Neural progenitor cell (in vitro differentiated cells): Measurements from ENCODE around the gene COL20A1. TPM values are rescaled to one million over a fixed set of nuclear protein-coding genes. Genes with fewer than 3 reads are reported as not detected.

Experiments used
- DNase-seq: peaks from one replicate; pipeline ENCODE4 v3.0.0-alpha.2; 2016; ENCODE audit warnings: low spot score
- H2AFZ ChIP-seq: fragments of 200-600 bp; sonication (generic); replicated peaks from 2 replicates; pipeline ENCODE4 v1.6.1; 2016; ENCODE audit warnings: antibody characterized with exemption
- H3F3A ChIP-seq: fragments of 200-600 bp; sonication (generic); 2 replicates; pipeline ENCODE4 v1.6.1; 2016; ENCODE audit warnings: antibody characterized with exemption, low read depth
- H3K27ac ChIP-seq: fragments of 200-600 bp; sonication (generic); 2 replicates; pipeline ENCODE4 v1.5.1; 2016; ENCODE audit warnings: mild to moderate bottlenecking
- H3K27me3 ChIP-seq: fragments of 200-600 bp; sonication (generic); 2 replicates; pipeline ENCODE4 v1.6.1; 2016; ENCODE audit warnings: mild to moderate bottlenecking, moderate library complexity
- H3K36me3 ChIP-seq: fragments of 200-600 bp; sonication (generic); 2 replicates; pipeline ENCODE4 v1.5.1; 2016
- H3K4me1 ChIP-seq: fragments of 200-600 bp; sonication (generic); 2 replicates; pipeline ENCODE4 v1.6.1; 2016; ENCODE audit warnings: mixed run types
- H3K4me2 ChIP-seq: fragments of 200-600 bp; sonication (generic); 2 replicates; pipeline ENCODE4 v1.6.1; 2016
- H3K4me3 ChIP-seq: fragments of 200-600 bp; sonication (generic); 2 replicates; pipeline ENCODE4 v1.5.1; 2016
- H3K79me2 ChIP-seq: fragments of 200-600 bp; sonication (generic); 2 replicates; pipeline ENCODE4 v1.6.1; 2016; ENCODE audit warnings: low read depth
- H3K9ac ChIP-seq: fragments of 200-600 bp; sonication (generic); 2 replicates; pipeline ENCODE4 v1.6.1; 2016
- H3K9me3 ChIP-seq: fragments of 200-600 bp; sonication (generic); 2 replicates; pipeline ENCODE4 v1.5.1; 2016; ENCODE audit warnings: low read depth
- H4K20me1 ChIP-seq: fragments of 200-600 bp; sonication (generic); 2 replicates; pipeline ENCODE4 v1.6.1; 2016; ENCODE audit warnings: low read depth
- H3K27ac Mint-ChIP-seq: 3 replicates; pipeline ENCODE4 v1.8.0; 2021; ENCODE audit warnings: mixed read lengths
- H3K27me3 Mint-ChIP-seq: 2 replicates; pipeline ENCODE4 v1.8.0; 2022; ENCODE audit warnings: low read depth, mild to moderate bottlenecking, inconsistent platforms, moderate library complexity, mixed read lengths; ENCODE audit not compliant: insufficient read depth
- H3K36me3 Mint-ChIP-seq: 3 replicates; pipeline ENCODE4 v1.8.0; 2021; ENCODE audit warnings: mixed read lengths
- H3K4me1 Mint-ChIP-seq: 3 replicates; pipeline ENCODE4 v1.8.0; 2021; ENCODE audit warnings: mixed read lengths
- H3K4me3 Mint-ChIP-seq: 3 replicates; pipeline ENCODE4 v1.8.0; 2021; ENCODE audit warnings: mild to moderate bottlenecking, moderate library complexity, mixed read lengths
- H3K9me3 Mint-ChIP-seq: 3 replicates; pipeline ENCODE4 v1.8.0; 2020; ENCODE audit warnings: mixed read lengths
- CTCF ChIP-seq: fragments of 200-600 bp; sonication (generic); IDR thresholded peaks from 2 replicates; pipeline ENCODE4 v1.5.1; 2017; ENCODE audit warnings: antibody characterized with exemption, mild to moderate bottlenecking
- EZH2 ChIP-seq: fragments of 200-600 bp; sonication (generic); IDR thresholded peaks from 2 replicates; pipeline ENCODE4 v1.6.1; 2017; ENCODE audit warnings: antibody characterized with exemption, mild to moderate bottlenecking, moderate library complexity
- EZH2phosphoT487 ChIP-seq: fragments of 200-600 bp; sonication (generic); IDR thresholded peaks from 2 replicates; pipeline ENCODE4 v1.6.1; 2017; ENCODE audit warnings: antibody characterized with exemption
- total RNA-seq: library from RNA; depleted of rRNA; stranded (reverse); fragments of >200 nt; gene quantifications from 2 replicates; pipeline ENCODE4 v1.2.3, GENCODE V29; 2015; ENCODE audit warnings: low replicate concordance

Gene COL20A1
- total RNA-seq, 1 donor from 2014 or later = 0.37 TPM

DNA sequence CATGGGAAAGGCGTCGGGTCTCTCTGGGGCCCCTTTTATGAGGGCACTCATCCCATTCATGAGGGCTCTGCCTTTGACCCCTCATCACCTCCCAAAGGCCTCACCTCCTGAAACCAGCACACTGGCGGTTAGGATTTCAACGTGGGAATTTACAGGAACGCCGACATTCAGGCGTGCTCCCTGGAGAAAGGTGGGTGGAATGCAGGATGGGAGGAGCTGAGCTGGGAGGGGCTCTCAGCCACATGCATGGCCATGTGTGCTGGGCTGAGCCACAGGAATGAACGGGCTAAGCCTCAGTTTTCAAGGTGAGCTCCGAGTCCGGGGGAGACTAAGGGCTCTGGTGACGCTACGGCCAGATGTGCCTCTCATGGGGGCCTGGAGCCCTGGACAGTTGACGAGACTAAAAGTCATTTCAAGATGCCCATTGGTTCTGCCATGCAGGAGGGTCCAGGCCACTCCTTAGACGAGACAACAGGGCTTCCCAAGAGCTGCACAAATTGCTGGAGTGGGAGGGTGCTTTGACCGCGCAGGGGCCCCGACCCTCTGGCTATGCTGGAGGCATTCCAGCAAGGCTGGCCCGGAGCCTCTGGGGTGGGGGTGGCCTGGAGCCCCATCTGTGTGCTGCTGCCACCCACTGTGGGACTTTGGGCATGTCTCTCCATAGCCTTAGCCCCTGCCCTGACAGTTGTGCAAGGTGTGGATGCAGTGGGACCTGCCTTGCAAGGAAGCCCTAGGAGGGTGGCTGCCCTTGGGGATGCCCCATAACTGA, 24.1 kb upstream of the COL20A1 start:
- peaks cover 56% of the 10 kb centered on the region for H3K4me1 Mint-ChIP-seq
- peaks cover 9% of the 10 kb centered on the region for H3K4me1 ChIP-seq
- peaks cover 12% of the 10 kb centered on the region for H3K27me3 Mint-ChIP-seq
- peaks cover 2% of the 10 kb centered on the region for H3K9me3 Mint-ChIP-seq
- H3K36me3 Mint-ChIP-seq = peaks cover 7% of the 10 kb centered on the region
- H3K4me3 ChIP-seq = no peak overlapping the region
- peaks cover 15% of the 10 kb centered on the region for H3K79me2 ChIP-seq
- H3F3A ChIP-seq = no peaks in the 10 kb centered on the region
- no peak overlapping the region for H2AFZ ChIP-seq
- TF ChIP-seq CTCF (no peak), EZH2 (no peak)
- no peak for DNase-seq
- no peaks in the 10 kb centered on the region for H3K27me3 ChIP-seq
- H3K36me3 ChIP-seq = no peaks in the 10 kb centered on the region
- no peak overlapping the region for H3K27ac ChIP-seq
- no peak overlapping the region for H3K9ac ChIP-seq
- H3K4me2 ChIP-seq = no peak overlapping the region
- peaks cover 13% of the 10 kb centered on the region for H4K20me1 ChIP-seq
- peak overlapping the region; percentile 91 for H3K27ac Mint-ChIP-seq
- H3K9me3 ChIP-seq = no peaks in the 10 kb centered on the region
- no peak overlapping the region for H3K4me3 Mint-ChIP-seq

GRCh38 chr20:63269724-63270123, 23.3 kb upstream of the COL20A1 start:
- Mint-ChIP-seq H3K27ac (peak overlapping the region; percentile 76), H3K4me3 (no peak overlapping the region)
- H3K9ac ChIP-seq = no peak overlapping the region

GRCh38 chr20:63270606-63271325, 22.2 kb upstream of the COL20A1 start:
- Histone ChIP-seq H2AFZ (no peak overlapping the region), H3K36me3 (no peaks in the 10 kb centered on the region), H3K27me3 (no peaks in the 10 kb centered on the region), H3K9me3 (no peaks in the 10 kb centered on the region), H3K79me2 (peaks cover 35% of the 10 kb centered on the region), H3K4me3 (no peak overlapping the region), H4K20me1 (peaks cover 31% of the 10 kb centered on the region), H3F3A (no peaks in the 10 kb centered on the region), H3K4me1 (peaks cover 13% of the 10 kb centered on the region), H3K4me2 (no peak overlapping the region), H3K9ac (no peak overlapping the region), H3K27ac (no peak overlapping the region)
- Mint-ChIP-seq H3K4me3 (peak overlapping the region; percentile 88), H3K36me3 (peaks cover 7% of the 10 kb centered on the region), H3K4me1 (peaks cover 47% of the 10 kb centered on the region), H3K9me3 (peaks cover 2% of the 10 kb centered on the region), H3K27ac (no peak overlapping the region), H3K27me3 (peaks cover 12% of the 10 kb centered on the region)
- no peak for TF ChIP-seq EZH2phosphoT487
- no peak for DNase-seq

More at GRCh38 chr20:63269724-63270123, 23.3 kb upstream of the COL20A1 start:
- Histone ChIP-seq H3K4me1 (peaks cover 13% of the 10 kb centered on the region), H3F3A (no peaks in the 10 kb centered on the region), H3K4me3 (no peak overlapping the region), H2AFZ (no peak overlapping the region), H3K79me2 (peaks cover 24% of the 10 kb centered on the region), H3K9me3 (no peaks in the 10 kb centered on the region), H3K27me3 (no peaks in the 10 kb centered on the region), H3K27ac (no peak overlapping the region), H3K4me2 (no peak overlapping the region), H3K36me3 (no peaks in the 10 kb centered on the region), H4K20me1 (peaks cover 22% of the 10 kb centered on the region)
- peaks cover 12% of the 10 kb centered on the region for H3K27me3 Mint-ChIP-seq
- peaks cover 2% of the 10 kb centered on the region for H3K9me3 Mint-ChIP-seq
- DNase-seq = no peak
- peaks cover 7% of the 10 kb centered on the region for H3K36me3 Mint-ChIP-seq
- H3K4me1 Mint-ChIP-seq = peaks cover 50% of the 10 kb centered on the region
- TF ChIP-seq EZH2phosphoT487 (no peak), EZH2 (no peak), CTCF (no peak)
